HPDE6-E6E7 (cell line): ENCODE data around the gene POMGNT1.

ENCODE experiments used
- DNase-seq: peaks from one replicate; pipeline ENCODE4 v3.0.0; 2011; ENCODE audit warnings: missing footprints; ENCODE audit errors: extremely low spot score

Gene POMGNT1

GRCh38 chr1:46157916-46158311, 40.3 kb downstream of the POMGNT1 start:
- DNase-seq = no peak

- DNase-seq = no peak
Observed at GRCh38 chr1:46153732-46154131, 44.5 kb downstream of the POMGNT1 start.

DNA sequence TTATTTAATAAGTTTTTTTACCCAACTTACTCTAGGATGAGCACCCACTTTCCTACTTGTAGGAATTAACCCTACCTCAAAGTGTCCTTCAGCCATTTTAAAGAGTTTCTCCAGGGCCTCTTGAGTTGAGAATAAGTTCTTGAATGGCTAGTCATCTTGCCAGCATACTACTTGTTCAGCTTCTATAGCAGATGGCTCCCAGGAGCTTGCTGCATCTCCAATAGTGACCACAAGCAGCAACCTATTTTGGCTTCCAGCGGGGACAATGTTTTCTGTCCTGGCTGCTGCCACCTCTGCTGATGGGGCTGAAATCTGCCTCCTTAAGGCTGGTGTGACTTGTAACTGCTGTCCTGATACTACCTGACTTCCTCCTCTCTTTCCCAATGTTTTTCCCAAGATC, 45.0 kb downstream of the POMGNT1 start:
- DNase-seq = no peak

- no peak for DNase-seq
Observed at GRCh38 chr1:46152016-46152415, 46.2 kb downstream of the POMGNT1 start.

GRCh38 chr1:46150085-46150484, 48.1 kb downstream of the POMGNT1 start:
- no peak for DNase-seq

GRCh38 chr1:46148318-46148717, 49.9 kb downstream of the POMGNT1 start:
- no peak for DNase-seq
